Measurements from ENCODE around the gene ANKRD55.
A peak's percentile ranks its signal among the peaks of the same experiment; 100 is the strongest.
"Not testable (repeated sequence)": the region's sequence is repeated elsewhere in the genome, so short reads cannot be mapped to it uniquely, and the experiment has no call there.

The ANKRD55 gene

DNA sequence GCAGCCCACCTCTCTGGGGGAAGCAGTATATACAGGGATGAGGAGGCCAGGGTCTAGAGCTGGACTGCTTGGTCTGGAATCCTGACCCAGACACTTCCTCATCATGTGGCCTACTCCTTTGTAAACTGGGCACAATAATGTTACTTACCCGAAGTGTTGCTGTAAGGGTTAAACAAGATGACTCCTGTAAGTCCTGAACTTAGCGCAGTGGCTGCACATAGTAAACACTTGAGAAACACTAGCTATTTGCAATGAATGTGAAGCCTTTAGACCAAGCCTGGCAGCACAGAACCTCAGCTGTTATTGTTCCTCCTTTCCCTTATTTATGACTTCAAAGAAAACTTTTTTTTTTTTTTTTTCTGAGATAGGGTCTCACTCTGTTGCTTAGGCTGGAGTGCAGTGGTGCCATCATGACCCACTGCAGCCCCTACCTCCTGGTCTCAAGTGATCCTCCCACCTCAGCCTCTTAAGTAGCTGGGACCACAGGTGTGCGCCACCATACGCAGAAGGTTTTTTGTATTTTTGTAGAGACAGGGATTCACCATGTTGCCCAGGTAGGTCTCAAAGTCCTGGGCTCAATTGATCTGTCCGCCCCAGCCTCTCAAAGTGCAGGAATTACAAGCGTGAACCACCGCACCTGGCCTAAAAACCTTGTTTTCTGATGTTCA is 142.2 kb downstream of the ANKRD55 start:
- no peak overlapping the region for H3K4me3 ChIP-seq (ENCODE audit: low read depth, low read length)
- DNase-seq (ENCODE audit: low read depth): no peak
- TF ChIP-seq, protein P1, sequence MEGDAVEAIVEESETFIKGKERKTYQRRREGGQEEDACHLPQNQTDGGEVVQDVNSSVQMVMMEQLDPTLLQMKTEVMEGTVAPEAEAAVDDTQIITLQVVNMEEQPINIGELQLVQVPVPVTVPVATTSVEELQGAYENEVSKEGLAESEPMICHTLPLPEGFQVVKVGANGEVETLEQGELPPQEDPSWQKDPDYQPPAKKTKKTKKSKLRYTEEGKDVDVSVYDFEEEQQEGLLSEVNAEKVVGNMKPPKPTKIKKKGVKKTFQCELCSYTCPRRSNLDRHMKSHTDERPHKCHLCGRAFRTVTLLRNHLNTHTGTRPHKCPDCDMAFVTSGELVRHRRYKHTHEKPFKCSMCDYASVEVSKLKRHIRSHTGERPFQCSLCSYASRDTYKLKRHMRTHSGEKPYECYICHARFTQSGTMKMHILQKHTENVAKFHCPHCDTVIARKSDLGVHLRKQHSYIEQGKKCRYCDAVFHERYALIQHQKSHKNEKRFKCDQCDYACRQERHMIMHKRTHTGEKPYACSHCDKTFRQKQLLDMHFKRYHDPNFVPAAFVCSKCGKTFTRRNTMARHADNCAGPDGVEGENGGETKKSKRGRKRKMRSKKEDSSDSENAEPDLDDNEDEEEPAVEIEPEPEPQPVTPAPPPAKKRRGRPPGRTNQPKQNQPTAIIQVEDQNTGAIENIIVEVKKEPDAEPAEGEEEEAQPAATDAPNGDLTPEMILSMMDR (IDR thresholded peaks at IDR 0.05; ENCODE audit: insufficient read depth, low read depth, low read length, missing control alignments): no peak

DNA sequence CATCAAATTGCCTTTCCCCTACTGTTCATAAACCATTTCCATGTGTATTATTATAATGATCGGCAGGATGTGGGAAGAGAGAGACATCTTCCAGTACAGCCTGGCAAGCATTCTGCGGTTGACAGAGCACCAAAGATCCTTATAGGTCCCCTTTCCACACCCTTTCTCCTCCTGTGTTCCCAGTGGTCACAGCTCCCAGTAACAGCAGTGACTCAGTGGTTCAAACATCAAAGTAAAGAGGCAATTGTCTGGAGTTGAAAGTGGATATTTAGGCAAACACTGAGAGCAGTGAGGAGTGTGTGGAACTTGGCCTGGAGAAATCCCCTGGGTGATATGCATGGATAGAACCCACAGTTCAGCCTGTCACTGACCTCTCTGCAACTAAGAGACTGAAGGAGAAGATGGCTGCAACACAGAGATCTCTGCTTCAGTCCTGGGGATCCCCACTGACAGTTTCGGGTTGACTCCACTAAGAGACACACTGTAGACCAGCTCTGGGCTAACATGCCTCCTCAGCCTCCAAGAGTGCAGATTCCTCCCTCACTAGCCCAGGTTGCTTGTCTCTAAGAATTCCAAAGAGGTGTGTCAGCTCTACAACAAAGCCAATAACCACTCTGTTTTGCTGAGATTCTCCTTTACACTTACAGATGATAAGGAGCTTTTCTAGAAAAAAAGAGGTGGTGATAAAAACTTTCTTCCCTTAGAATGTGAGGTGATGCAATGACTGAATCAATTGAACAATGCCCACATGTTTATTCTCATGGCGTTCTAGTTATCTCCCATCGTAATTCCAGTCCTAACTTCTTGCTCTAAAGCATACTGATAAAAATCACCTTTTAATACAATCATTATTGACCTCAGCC is 143.9 kb downstream of the ANKRD55 start:
- no peak overlapping the region for H3K4me3 ChIP-seq (ENCODE audit: low read depth, low read length)
- TF ChIP-seq, protein P1 (IDR thresholded peaks at IDR 0.05; ENCODE audit: insufficient read depth, low read depth, low read length, missing control alignments): no peak
- peak; percentile 83 for DNase-seq (ENCODE audit: low read depth)

DNA sequence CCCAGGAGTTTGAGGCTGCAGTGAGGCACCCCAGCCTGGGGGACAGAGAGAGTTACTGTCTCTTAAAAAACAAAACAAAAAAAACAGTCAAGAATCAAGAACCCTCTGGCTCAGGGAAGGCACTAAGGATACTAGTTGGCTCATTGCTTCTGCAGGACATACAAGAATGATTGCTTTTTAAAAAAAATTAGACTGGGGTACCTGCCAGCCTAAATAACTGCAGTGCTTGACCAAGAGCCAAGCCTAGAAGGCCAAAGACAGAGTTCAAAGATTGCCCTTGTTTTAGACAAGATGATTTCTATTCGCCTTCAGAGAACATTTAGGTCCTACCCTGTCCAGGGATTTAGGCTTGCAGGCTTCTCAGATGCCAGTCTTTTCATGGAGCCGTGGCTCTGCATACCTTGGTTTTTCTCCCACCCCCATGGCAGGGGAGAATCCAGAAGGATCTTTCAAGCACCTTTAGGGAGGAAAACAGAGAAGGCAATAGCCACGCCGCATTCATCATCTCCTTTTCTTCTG is 144.6 kb downstream of the ANKRD55 start:
- TF ChIP-seq, protein P1 (IDR thresholded peaks at IDR 0.05; ENCODE audit: insufficient read depth, low read depth, low read length, missing control alignments): no peak
- DNase-seq (ENCODE audit: low read depth): no peak
- H3K4me3 ChIP-seq (ENCODE audit: low read depth, low read length): no peak overlapping the region

DNA sequence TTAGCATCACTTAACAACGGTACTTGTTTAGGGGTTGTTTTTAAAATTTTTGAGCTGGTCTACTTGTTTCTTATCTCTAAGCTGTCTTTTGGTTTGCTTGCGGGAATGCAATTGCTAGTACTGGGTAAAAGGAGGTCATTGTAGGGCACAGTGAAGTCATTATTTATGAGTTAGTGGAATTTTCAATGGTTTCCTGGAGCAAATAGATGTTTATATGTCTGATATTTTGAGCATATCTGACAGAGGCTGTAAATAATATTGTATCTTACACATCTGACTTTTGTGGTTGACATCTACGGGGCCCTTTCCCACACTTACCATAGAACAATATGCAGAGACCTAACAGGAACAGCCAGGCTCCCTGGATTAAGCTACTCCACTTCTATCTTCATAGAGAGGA is 147.9 kb downstream of the ANKRD55 start:
- TF ChIP-seq, protein P1 (IDR thresholded peaks at IDR 0.05; ENCODE audit: insufficient read depth, low read depth, low read length, missing control alignments): no peak
- no peak for DNase-seq (ENCODE audit: low read depth)
- H3K4me3 ChIP-seq (ENCODE audit: low read depth, low read length): no peak overlapping the region

DNA sequence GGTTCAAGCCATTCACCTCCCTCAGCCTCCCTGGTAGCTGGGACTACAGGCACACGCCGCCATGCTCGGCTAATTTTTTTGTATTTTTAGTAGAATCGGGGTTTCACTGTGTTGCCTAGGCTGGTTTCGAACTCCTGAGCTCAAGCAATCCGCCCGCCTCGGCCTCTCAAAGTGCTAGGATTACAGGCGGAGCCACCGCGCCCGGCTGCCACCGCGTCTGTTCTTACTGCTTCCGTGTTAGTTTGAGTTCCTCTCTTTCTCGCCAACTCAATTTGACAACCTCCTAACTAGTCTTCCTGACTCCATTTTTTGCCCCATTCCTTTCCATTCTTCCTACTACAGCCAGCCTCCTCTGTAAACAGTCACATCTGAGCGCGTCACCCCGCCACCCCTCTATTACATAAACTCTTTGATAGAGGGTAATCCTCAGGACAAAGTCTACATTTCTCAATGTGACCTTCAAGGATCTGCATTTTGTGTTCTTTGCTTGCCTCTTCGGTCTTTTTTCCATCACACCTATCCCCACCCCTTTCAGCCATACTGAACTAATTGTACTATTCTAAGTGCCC is 149.8 kb downstream of the ANKRD55 start:
- no peak overlapping the region for H3K4me3 ChIP-seq (ENCODE audit: low read depth, low read length)
- no peak for DNase-seq (ENCODE audit: low read depth)
- TF ChIP-seq, protein P1 (IDR thresholded peaks at IDR 0.05; ENCODE audit: insufficient read depth, low read depth, low read length, missing control alignments): no peak

DNA sequence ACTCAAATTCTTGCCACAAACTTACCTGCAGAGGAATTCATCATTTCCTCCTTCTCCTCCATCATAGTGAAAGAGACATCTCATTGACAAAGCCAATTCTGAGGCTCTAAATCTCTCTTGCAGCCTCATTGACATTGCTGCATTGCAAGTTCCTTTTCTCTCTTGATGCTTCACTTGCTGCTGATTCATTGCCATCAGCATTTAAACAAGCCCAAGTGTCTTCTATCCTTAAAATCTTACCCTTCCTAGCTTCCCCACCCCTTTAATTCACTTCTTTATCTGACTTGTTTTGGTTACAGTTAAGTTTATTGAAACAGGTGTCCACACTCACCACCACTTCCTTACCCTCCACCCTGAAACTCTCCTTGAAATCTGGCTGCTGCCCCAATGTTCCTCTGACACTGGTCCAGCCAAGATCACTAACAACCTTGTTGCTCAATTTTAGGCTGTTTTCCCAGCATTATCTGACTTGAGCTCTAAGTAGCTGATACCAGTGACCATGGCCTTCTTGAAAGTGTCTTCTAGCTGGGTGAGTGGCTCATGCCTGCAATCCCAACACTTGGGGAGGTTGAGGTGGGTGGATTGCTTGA is 152.0 kb downstream of the ANKRD55 start:
- peak; percentile 71 for DNase-seq (ENCODE audit: low read depth)
- H3K4me3 ChIP-seq (ENCODE audit: low read depth, low read length): not testable (repeated sequence)
